HEK293T (cell line): ENCODE data around the gene CREB1.

ENCODE experiments used
- BHLHE40 ChIP-seq: fragments of 450-650 bp; IDR thresholded peaks from 2 replicates; pipeline ENCODE4 v1.6.1; 2016; ENCODE audit warnings: mild to moderate bottlenecking, moderate library complexity, borderline replicate concordance
- ELF4 ChIP-seq: fragments of 450-650 bp; IDR thresholded peaks from 2 replicates; pipeline ENCODE4 v1.6.1; 2017; ENCODE audit warnings: antibody characterized with exemption
- FOXA1 ChIP-seq: fragments of 450-650 bp; IDR thresholded peaks from 2 replicates; pipeline ENCODE4 v1.6.1; 2016; ENCODE audit warnings: mild to moderate bottlenecking
- FOXK2 ChIP-seq: fragments of 450-650 bp; IDR thresholded peaks from 2 replicates; pipeline ENCODE4 v1.6.1; 2016; ENCODE audit warnings: mild to moderate bottlenecking
- FOXM1 ChIP-seq: fragments of 450-650 bp; IDR thresholded peaks from 2 replicates; pipeline ENCODE4 v1.6.1; 2017; ENCODE audit warnings: mild to moderate bottlenecking, borderline replicate concordance
- L3MBTL2 ChIP-seq: fragments of 450-650 bp; conservative IDR thresholded peaks from 2 replicates; pipeline ENCODE4 v1.6.1; 2016; ENCODE audit warnings: mild to moderate bottlenecking
- PKNOX1 ChIP-seq: fragments of 450-650 bp; IDR thresholded peaks from 2 replicates; pipeline ENCODE4 v1.6.1; 2016
- SP1 ChIP-seq: fragments of 450-650 bp; IDR thresholded peaks from 2 replicates; pipeline ENCODE4 v1.6.1; 2017
- SUZ12 ChIP-seq: fragments of 450-650 bp; IDR thresholded peaks from 2 replicates; pipeline ENCODE4 v1.6.1; 2016; ENCODE audit warnings: mild to moderate bottlenecking
- TARDBP ChIP-seq: fragments of 450-650 bp; IDR thresholded peaks from 2 replicates; pipeline ENCODE4 v1.6.1; 2016
- ZNF384 ChIP-seq: fragments of 450-650 bp; IDR thresholded peaks from 2 replicates; pipeline ENCODE4 v1.6.1; 2016

GRCh38 chr2:207514451-207514850 lies 15.3 kb upstream of the CREB1 start:
- no peak for TF ChIP-seq FOXK2
- no peak for TF ChIP-seq FOXM1
- TF ChIP-seq SP1 = no peak
- TF ChIP-seq ZNF384 = no peak
- no peak for TF ChIP-seq ELF4
- no peak for TF ChIP-seq TARDBP
- TF ChIP-seq BHLHE40 = no peak
- no peak for TF ChIP-seq FOXA1
- TF ChIP-seq L3MBTL2 = no peak
- no peak for TF ChIP-seq SUZ12
- TF ChIP-seq PKNOX1 = peak; percentile 54; the same call in 1 of the 2 replicates
